Left colon (tissue), 2 donors: Measurements from ENCODE around the gene CYREN. TPM values are rescaled to one million over a fixed set of nuclear protein-coding genes. Genes with fewer than 3 reads are reported as not detected.
"Not testable (repeated sequence)": the region's sequence is repeated elsewhere in the genome, so short reads cannot be mapped to it uniquely, and the experiment has no call there.

Experiments
- ATAC-seq: fragments of 200-7000 bp; cut with Tn5 transposase; one replicate; pipeline ENCODE4 v1.9.1; 2020; ENCODE audit warnings: mild to moderate bottlenecking, moderate library complexity
- DNase-seq, 2 donors: peaks; one replicate each; pipeline ENCODE4 v3.0.0-alpha.2; 2020
- intact Hi-C, 2 donors: fragments of 100-400 bp; cut with DNase I in 1 of 2; cut with micrococcal nuclease in 1 of 2; formaldehyde crosslinking; loops; one replicate each; pipeline versions ENCODE4 v1.11.2 to v1.14.0; 2022; cut with DNase I, micrococcal nuclease
- long read RNA-seq: library from polyadenylated mRNA; unstranded; transcript quantifications from one replicate; pipeline ENCODE4 v2.0.0, GENCODE V29; 2021
- total RNA-seq, 2 donors: library from RNA; stranded (reverse); fragmentation: NEBNext Ultra II Directional; extraction: Animal tissue kit (Norgen Biotek cat#: 25700); gene quantifications; one replicate each; pipeline ENCODE4 v1.2.1, GENCODE V29; 2021
- donor health status: DM: no; HTN: no; CAD: no.
- donor health status: DM: yes; HTN: yes; CAD: no.

Gene CYREN, protein sequence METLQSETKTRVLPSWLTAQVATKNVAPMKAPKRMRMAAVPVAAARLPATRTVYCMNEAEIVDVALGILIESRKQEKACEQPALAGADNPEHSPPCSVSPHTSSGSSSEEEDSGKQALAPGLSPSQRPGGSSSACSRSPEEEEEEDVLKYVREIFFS
- 10 to 100 TPM; 32.8 to 44.6 TPM for total RNA-seq
- long read RNA-seq, transcript CYREN-202 (4 exons, 1,738 nt), result major isoform, 15 of 67 reads
- long read RNA-seq, partial matches to known transcripts, result 1 of 67 reads
- long read RNA-seq, other reads (novel, unspliced or antisense), result 46 of 67 reads

- intact Hi-C loops, result no loop called here
- peak; percentile 94 for ATAC-seq
- DNase-seq, result peak; percentile 95 to 98
These were observed at the start of gene CYREN for GRCh38 chr7:135170274-135170997. Gene CYREN (minus strand): TSS chr7:135170707. CDS start chr7:135168922, 1,785 bp downstream.

- ATAC-seq (peak; percentile 98), DNase-seq (no peak)
- intact Hi-C loops, result no loop called here
These were observed 47.4 kb upstream of the CYREN start for GRCh38 chr7:135217645-135218509.

DNA sequence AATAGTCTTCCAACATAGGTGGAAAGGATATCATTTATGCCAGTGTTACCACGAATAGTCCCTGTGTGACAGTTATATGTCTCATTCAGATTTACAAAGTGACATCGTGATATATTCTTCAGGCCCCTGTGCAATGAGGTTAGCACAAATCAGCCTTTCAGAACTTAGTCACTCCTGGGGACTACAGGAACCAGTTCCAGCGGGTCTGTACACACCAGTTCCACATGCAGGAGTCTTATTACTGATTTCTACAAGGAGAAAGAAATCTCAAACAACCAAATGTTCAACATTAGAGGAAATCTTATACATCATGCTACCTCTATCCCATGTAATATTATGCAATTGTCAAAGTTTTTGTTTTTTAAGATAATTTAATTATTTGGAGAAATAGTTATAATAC, 45.2 kb upstream of the CYREN start:
- intact Hi-C loops, result no loop called here
- no peak for DNase-seq

DNA sequence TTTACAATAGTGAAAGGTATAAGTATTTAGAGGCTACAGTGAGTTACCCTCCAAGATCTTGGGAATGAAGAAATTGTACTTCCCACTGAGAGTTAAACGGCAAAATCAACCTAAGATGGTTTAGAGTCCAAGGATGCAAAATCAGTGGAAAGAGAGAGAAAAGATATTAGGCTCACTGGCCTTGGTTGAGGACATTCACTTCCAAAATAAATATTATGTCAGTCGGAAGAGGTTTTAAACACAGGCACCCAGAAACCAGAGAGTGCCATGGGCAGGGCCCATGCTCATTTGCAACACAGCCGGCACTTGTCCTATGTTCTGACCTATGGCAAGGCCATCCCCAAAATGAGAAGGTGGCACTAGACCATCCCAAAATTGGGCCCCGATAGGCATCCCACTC, 44.7 kb upstream of the CYREN start:
- DNase-seq, result no peak
- ATAC-seq, result no peak
- intact Hi-C loops, result no loop called here

More for the DNA sequence above, 45.2 kb upstream of the CYREN start:
- no peak for ATAC-seq

- intact Hi-C loops, result no loop called here
- no peak for ATAC-seq
- no peak for DNase-seq
These were observed 43.3 kb upstream of the CYREN start for GRCh38 chr7:135213831-135214230.

- peak in 1 of 2 donors; percentile 20 for DNase-seq
- ATAC-seq, intact Hi-C loops: not testable (repeated sequence)
These were observed 41.6 kb upstream of the CYREN start for GRCh38 chr7:135211946-135212685.

- ATAC-seq, result peak; percentile 98
- intact Hi-C loops, result no loop called here
- peak; percentile 93 to 97 for DNase-seq
These were observed 40.9 kb upstream of the CYREN start, which contains the start of gene WDR91 for GRCh38 chr7:135211179-135211945. Gene WDR91 (minus strand): TSS chr7:135211526. CDS start chr7:135211502, 24 bp downstream.

- intact Hi-C loops, result no loop called here
- ATAC-seq (peak; percentile 20), DNase-seq (peak in 1 of 2 donors; percentile 41)
These were observed 40.3 kb upstream of the CYREN start for GRCh38 chr7:135210888-135211178.

GRCh38 chr7:135209225-135209834, 38.8 kb upstream of the CYREN start:
- no peak for DNase-seq
- intact Hi-C loops, result no loop called here
- ATAC-seq, result no peak

- DNase-seq, result no peak
- intact Hi-C loops, result no loop called here
- ATAC-seq, result no peak
These were observed 37.7 kb upstream of the CYREN start for GRCh38 chr7:135208102-135208793.

DNA sequence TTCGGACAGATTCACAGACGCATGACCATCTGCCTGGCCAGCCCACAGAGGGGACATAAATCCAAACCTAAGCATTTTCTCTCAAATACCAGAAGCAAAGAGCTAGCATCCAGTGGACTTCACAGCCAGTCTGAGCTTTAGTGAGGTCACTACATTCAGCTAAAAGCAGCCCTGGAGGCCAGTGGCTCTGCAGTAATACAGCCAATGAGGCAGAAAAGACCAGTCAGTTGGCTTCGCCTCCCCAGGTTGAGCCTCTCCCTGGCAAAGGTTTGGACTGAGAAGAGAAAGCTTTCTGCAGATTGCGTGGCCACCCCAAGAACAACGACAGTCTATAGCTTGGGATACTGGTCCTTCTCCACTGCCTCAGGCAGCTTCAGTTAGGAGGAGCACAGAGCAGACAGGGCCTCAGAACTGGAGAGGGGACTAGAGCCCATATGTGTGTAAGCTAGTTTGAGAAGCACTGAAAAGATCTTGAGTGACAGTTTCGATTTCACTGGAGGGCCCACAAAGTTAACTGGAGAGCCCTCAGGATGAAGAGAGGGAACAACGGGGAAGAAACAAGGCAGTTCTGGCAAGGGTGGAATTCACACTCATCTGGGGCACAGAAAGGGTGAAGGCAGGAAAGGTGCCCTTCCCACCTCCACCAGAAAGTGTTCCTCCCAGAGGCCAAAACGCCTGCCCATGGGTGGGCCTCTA, 37.0 kb upstream of the CYREN start:
- intact Hi-C loops, result no loop called here
- ATAC-seq (no peak), DNase-seq (no peak)

GRCh38 chr7:135206941-135207391, 36.5 kb upstream of the CYREN start:
- intact Hi-C loops, result no loop called here
- no peak for ATAC-seq
- DNase-seq, result no peak

- ATAC-seq (no peak), DNase-seq (no peak)
- intact Hi-C loops, result no loop called here
These were observed 35.3 kb upstream of the CYREN start for GRCh38 chr7:135205850-135206249.

DNA sequence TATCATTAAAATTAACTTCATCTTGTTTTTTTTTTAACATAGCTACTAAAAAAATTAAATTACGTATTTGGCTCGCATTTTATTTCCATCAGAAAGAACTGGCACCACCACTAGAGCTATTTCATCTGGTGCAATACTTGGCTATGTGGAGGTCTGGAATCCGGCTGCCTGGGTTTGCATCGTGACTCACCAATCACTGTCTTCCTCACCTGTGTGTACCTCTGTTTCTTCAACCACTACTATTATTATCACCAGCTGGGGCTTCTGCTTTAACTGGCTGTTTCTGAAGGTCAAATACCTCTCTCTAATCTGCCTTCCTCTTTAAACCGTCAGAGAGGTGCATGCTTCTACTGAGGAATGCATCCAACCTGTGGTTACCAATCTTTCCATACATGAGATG, 34.4 kb upstream of the CYREN start:
- ATAC-seq (no peak), DNase-seq (no peak)
- intact Hi-C loops, result no loop called here

DNA sequence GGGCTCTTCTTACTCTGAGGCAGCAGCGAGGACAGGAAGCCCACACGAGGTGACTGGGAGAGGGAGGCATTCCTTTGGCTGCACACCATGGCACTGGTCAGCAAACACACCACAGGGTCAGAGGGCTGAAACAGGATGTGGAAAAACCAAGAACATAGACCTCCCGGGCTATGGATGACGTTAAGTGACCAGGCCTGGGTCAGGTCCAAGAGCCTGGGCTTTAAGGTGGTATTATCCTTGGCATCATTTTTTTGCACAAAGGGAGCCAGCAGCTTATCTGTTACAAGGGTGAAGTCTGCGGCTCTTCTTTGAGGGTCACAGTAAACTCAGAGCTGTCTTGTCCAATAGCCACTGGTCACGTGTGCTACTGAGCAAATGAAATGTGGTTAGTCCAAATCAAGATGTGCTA, 33.8 kb upstream of the CYREN start:
- intact Hi-C loops, result no loop called here
- DNase-seq, result no peak
- no peak for ATAC-seq

- no peak for ATAC-seq
- intact Hi-C loops, result no loop called here
These were observed 30.8 kb upstream of the CYREN start for GRCh38 chr7:135201350-135201749.

More at GRCh38 chr7:135201350-135201749, 30.8 kb upstream of the CYREN start:
- no peak for DNase-seq
